Spleen (tissue), 11 donors: Measurements from ENCODE around the gene TEX261. TPM values are rescaled to one million over a fixed set of nuclear protein-coding genes. Genes with fewer than 3 reads are reported as not detected.

ENCODE experiments used
- DNase-seq: peaks from one replicate; pipeline ENCODE4 v3.0.0-alpha.2; 2020
- H3K27ac ChIP-seq, 8 donors: fragments of 200-600 bp; sonication (generic) in 7 of 8; 1 replicate in 4 of 8; 2 replicates in 4 of 8; pipeline versions ENCODE4 v1.5.0 to v1.8.0; 2016 to 2021; ENCODE audit warnings: inconsistent platforms in 4 of 8, mild to moderate bottlenecking in 4 of 8, moderate library complexity in 1 of 8
- H3K27me3 ChIP-seq, 7 donors: fragments of 200-600 bp; sonication (generic) in 6 of 7; replicated peaks in 1 of 7; 1 replicate in 4 of 7; 2 replicates in 3 of 7; pipeline versions ENCODE4 v1.5.0 to v1.8.0; 2016 to 2021; ENCODE audit warnings: inconsistent platforms in 3 of 7, mild to moderate bottlenecking in 1 of 7
- H3K36me3 ChIP-seq, 6 donors: fragments of 200-600 bp; sonication (generic) in 5 of 6; 1 replicate in 4 of 6; 2 replicates in 2 of 6; pipeline versions ENCODE4 v1.5.0 to v1.8.0; 2016 to 2021; ENCODE audit warnings: inconsistent platforms in 2 of 6
- H3K4me1 ChIP-seq, 6 donors: fragments of 200-600 bp; sonication (generic) in 5 of 6; 1 replicate in 3 of 6; 2 replicates in 3 of 6; pipeline versions ENCODE4 v1.5.0 to v1.8.0; 2016 to 2021; ENCODE audit warnings: inconsistent platforms in 3 of 6
- H3K4me3 ChIP-seq, 8 donors: fragments of 200-600 bp; sonication (generic) in 7 of 8; 1 replicate in 4 of 8; 2 replicates in 4 of 8; pipeline versions ENCODE4 v1.5.0 to v1.8.0; 2016 to 2021; ENCODE audit warnings: inconsistent platforms in 4 of 8, mild to moderate bottlenecking in 4 of 8, moderate library complexity in 2 of 8
- H3K9me3 ChIP-seq, 8 donors: fragments of 200-600 bp; sonication (generic) in 7 of 8; 1 replicate in 4 of 8; 2 replicates in 4 of 8; pipeline versions ENCODE4 v1.5.0 to v1.8.0; 2016 to 2021; ENCODE audit warnings: inconsistent platforms in 4 of 8
- POLR2A ChIP-seq, 3 donors: fragments of 450-650 bp; IDR thresholded peaks; one replicate each; pipeline ENCODE4 v1.5.1; 2017; ENCODE audit warnings: antibody characterized with exemption in 3 of 3, mild to moderate bottlenecking in 1 of 3
- POLR2AphosphoS5 ChIP-seq, 3 donors: sonication (generic); formaldehyde crosslinking; IDR thresholded peaks; one replicate each; pipeline ENCODE4 v1.5.1; 2017; ENCODE audit warnings: antibody characterized with exemption in 3 of 3
- WGBS, 5 donors: extraction: QIAGEN DNeasy Blood & Tissue Kit in 3 of 5; methylation state at CpG; one replicate each; pipeline versions ENCODE4 v1.1.5 to v1.1.7; 2013 to 2018; 5-methylcytosine and 5-hydroxymethylcytosine counted together
- intact Hi-C: fragments of 100-400 bp; cut with DNase I; formaldehyde crosslinking; loops from one replicate; pipeline ENCODE4 v1.15.0; 2023; ENCODE audit warnings: low total_unique reads
- polyA plus RNA-seq, 3 donors: library from polyadenylated mRNA; stranded (reverse); fragments of 200-250 nt; gene quantifications; one replicate each; pipeline ENCODE4 v1.2.1, GENCODE V29; 2013
- total RNA-seq, 7 donors: library from RNA; depleted of rRNA in 3 of 7; stranded (reverse); fragments of >200 nt in 3 of 7; fragmentation: NEBNext Ultra II Directional in 4 of 7; extraction: Animal tissue kit (Norgen Biotek cat#: 25700) in 4 of 7; gene quantifications; one replicate each; pipeline versions ENCODE4 v1.1.0 to v1.2.1, GENCODE V29; 2016 to 2021
- TF ChIP-seq, protein P1 (sequence below), 11 experiments: fragments of 200-600 bp in 7 of 11; fragments of 450-650 bp in 4 of 11; sonication (generic) in 4 of 11; IDR thresholded peaks in 8 of 11; conservative IDR thresholded peaks in 3 of 11; 1 replicate in 7 of 11; 2 replicates in 4 of 11; pipeline versions ENCODE4 v1.4.0 to v1.8.0; 2016 to 2021; ENCODE audit warnings: antibody characterized with exemption in 11 of 11, inconsistent platforms in 4 of 11, mild to moderate bottlenecking in 1 of 11
- donor health status: healthy with polysubstance abuse.
- donor health status: DM: no; HTN: no; CAD: no; lungs with moderate emphysema.
- donor health status: DM: no; HTN: no; CAD: no.
- donor health status: Bipolar disorder and iron deficiency.
- donor health status: healthy.
- donor health status: DM: no; HTN: no; CAD: no.
- donor health status: DM: yes; HTN: yes; CAD: no.

Gene TEX261
- total and polyA plus RNA-seq, 10 donors = 8.7 to 55.7 (median 32.8) TPM

DNA sequence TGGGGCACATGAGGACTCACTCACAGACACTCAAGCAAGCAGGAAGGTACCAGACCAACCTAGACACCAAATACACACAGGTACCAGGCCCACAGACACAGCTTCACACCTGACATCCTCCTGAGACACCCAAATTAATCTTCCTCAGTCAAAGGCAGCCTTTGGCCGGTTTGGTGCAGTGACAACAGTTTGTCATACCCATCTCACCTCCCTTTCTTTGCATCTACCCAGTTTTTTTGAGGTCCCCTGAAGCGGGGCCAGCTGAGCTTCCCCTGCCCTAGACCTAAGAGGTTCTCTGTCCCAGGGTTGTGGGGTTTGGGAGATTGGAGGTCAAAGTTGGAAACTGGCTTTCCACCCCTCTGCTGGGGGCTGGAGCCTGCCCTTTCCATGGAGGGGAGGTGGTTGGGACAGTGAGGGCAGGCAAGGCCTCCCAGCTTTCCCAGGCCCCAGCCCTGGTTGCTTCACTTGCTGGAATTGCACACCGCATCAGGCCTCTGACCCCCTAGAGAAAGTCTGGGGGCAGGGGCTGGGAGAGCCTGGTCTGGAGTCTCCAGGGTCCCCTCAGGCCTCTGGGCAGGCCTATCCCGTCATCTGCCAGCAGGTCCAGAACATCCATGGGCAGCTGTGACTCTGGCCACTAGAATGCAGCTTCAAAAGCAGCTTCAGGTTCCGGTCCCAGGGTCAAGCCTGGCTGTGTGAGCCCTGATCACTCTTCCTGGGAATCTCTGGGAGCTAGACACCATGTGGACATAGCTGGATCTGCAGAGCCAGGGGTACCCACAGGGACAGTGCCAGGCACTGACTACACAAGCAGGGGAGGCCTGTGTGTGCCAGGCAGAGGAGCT lies 12.5 kb upstream of the TEX261 start:
- intact Hi-C loops = no loop called here
- no peaks in the 10 kb centered on the region for H3K4me1 ChIP-seq
- TF ChIP-seq POLR2AphosphoS5 (IDR thresholded peaks at IDR 0.05) (no peak), POLR2A (IDR thresholded peaks at IDR 0.05) (no peak)
- TF ChIP-seq, protein P1, sequence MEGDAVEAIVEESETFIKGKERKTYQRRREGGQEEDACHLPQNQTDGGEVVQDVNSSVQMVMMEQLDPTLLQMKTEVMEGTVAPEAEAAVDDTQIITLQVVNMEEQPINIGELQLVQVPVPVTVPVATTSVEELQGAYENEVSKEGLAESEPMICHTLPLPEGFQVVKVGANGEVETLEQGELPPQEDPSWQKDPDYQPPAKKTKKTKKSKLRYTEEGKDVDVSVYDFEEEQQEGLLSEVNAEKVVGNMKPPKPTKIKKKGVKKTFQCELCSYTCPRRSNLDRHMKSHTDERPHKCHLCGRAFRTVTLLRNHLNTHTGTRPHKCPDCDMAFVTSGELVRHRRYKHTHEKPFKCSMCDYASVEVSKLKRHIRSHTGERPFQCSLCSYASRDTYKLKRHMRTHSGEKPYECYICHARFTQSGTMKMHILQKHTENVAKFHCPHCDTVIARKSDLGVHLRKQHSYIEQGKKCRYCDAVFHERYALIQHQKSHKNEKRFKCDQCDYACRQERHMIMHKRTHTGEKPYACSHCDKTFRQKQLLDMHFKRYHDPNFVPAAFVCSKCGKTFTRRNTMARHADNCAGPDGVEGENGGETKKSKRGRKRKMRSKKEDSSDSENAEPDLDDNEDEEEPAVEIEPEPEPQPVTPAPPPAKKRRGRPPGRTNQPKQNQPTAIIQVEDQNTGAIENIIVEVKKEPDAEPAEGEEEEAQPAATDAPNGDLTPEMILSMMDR (IDR thresholded peaks at IDR 0.05 in 8 of 11, conservative IDR thresholded peaks at IDR 0.05 in 3 of 11) = no peak
- peaks cover 0 to 26% (median 0%) of the 10 kb centered on the region in 7 donors for H3K27me3 ChIP-seq
- 79 to 95% (median 84%) methylated on average over 5 of the region's 5 CpGs for WGBS, 5 donors
- H3K36me3 ChIP-seq = no peaks in the 10 kb centered on the region
- H3K4me3 ChIP-seq = no peak overlapping the region
- no peak overlapping the region for H3K27ac ChIP-seq
- DNase-seq = peak; percentile 53
- H3K9me3 ChIP-seq = no peaks in the 10 kb centered on the region

DNA sequence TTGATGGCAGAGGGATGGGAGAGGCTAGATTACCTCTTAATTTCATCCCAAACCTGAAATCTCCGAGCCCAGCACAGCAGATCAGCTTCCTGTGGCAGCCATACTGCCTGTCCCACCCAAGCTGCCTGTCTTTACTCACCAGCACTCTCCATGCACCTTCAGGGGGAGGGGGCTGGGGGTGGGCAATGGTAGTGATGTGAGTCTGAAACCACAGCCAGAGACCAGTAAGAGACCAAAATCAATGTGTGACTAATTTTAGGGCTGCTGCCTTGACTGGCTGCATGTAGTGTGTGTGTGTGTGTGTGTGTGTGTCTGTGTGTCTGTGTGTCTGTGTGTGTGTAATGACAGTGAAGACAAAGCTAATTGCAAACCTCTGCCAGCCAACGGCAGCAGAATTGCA lies 11.7 kb upstream of the TEX261 start:
- peak; percentile 20 for DNase-seq
- H3K9me3 ChIP-seq = no peaks in the 10 kb centered on the region
- peaks cover 0 to 3% (median 1%) of the 10 kb centered on the region in 6 donors for H3K4me1 ChIP-seq
- WGBS, 5 donors = 40 to 80% (median 63%) methylated on average over 1 to 2 of the region's 2 CpGs
- peaks cover 0 to 17% (median 0%) of the 10 kb centered on the region in 7 donors for H3K27me3 ChIP-seq
- no peak overlapping the region for H3K27ac ChIP-seq
- intact Hi-C loops = no loop called here
- no peak overlapping the region for H3K4me3 ChIP-seq
- H3K36me3 ChIP-seq = no peaks in the 10 kb centered on the region
- no peak for TF ChIP-seq POLR2AphosphoS5 (IDR thresholded peaks at IDR 0.05)
- TF ChIP-seq, protein P1 (IDR thresholded peaks at IDR 0.05 in 8 of 11, conservative IDR thresholded peaks at IDR 0.05 in 3 of 11) = no peak
- no peak for TF ChIP-seq POLR2A (IDR thresholded peaks at IDR 0.05)

DNA sequence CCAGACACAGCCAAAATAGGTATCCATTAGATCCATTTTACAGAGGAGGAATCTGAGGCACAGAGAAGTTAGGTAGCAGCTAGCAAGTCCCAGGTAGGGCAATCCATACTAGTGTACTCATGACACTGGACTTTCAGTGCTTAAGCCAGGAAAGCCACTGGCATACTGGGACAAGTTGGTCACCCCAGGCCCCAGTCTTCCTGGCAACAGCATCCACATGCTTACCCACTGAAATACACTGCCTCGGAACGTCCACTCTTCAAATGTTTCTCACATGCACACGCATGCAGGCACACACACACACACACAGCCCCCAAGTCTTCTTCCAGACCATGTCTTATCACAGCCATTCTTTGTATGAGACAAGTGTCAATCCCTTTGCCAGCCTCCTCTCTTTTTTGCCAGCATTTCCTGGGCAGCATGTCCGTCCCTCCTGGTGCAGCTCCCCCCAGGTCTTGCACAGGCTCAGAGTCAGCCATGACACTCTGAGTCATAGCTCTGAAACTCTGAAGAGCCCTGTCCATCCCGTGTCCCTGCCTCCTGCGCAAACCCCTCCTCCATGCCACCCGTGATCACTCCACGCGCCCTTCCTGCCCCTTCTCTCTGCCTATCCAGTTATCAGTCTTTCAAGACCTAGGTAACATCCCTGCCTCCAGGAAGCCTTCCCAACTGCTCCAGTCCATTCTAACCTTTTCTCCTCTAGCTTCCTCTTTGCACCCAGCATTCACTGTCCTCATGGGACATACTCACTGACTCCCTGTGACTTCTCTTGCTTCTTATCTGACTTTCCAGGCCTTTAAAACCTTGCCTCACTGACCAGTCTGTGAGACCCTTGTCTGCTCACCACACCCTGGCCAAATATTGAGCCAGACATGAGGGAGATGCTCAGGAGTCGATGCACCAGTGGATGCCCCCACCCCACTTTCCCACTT lies 10.9 kb upstream of the TEX261 start:
- H3K4me3 ChIP-seq = no peak overlapping the region
- DNase-seq = peak; percentile 41
- H3K27me3 ChIP-seq = peaks cover 0 to 10% (median 0%) of the 10 kb centered on the region in 7 donors
- H3K27ac ChIP-seq = no peak overlapping the region
- TF ChIP-seq, protein P1 (IDR thresholded peaks at IDR 0.05 in 8 of 11, conservative IDR thresholded peaks at IDR 0.05 in 3 of 11) = no peak
- TF ChIP-seq POLR2A (IDR thresholded peaks at IDR 0.05) (no peak), POLR2AphosphoS5 (IDR thresholded peaks at IDR 0.05) (no peak)
- no peaks in the 10 kb centered on the region for H3K9me3 ChIP-seq
- no peaks in the 10 kb centered on the region for H3K36me3 ChIP-seq
- peaks cover 4 to 11% (median 9%) of the 10 kb centered on the region in 6 donors for H3K4me1 ChIP-seq
- WGBS, 5 donors = 76 to 86% (median 81%) methylated on average over 10 of the region's 10 CpGs
- intact Hi-C loops = no loop called here
